ENCODE measurements around the gene LRP3.

- TF ChIP-seq GATA2 (IDR thresholded peaks at IDR 0.05; ENCODE audit: low read depth, low read length) (no peak), GATA3 (IDR thresholded peaks at IDR 0.05; ENCODE audit: low read depth, low read length) (no peak)
Observed at GRCh38 chr19:33249740-33250366, 55.7 kb downstream of the LRP3 start.

Measured in SH-SY5Y (cell line).